ENCODE data around the gene CPLX3.
A peak's percentile ranks its signal among the peaks of the same experiment; 100 is the strongest.
"Not testable (repeated sequence)": the region's sequence is repeated elsewhere in the genome, so short reads cannot be mapped to it uniquely, and the experiment has no call there.

The CPLX3 gene

GRCh38 chr15:74826364-74826819 lies at the start of gene CPLX3:
TSS of gene CPLX3 (plus strand) at chr15:74826627. CDS start at chr15:74826704, 77 bp downstream.
- no peak for DNase-seq

- no peak for DNase-seq
Measured at GRCh38 chr15:74776821-74777768, 49.3 kb upstream of the CPLX3 start.

- no peak for DNase-seq
Measured at GRCh38 chr15:74777769-74778598, 48.4 kb upstream of the CPLX3 start.

GRCh38 chr15:74778599-74778970 lies 47.8 kb upstream of the CPLX3 start:
- no peak for DNase-seq

GRCh38 chr15:74779162-74779648 lies 47.2 kb upstream of the CPLX3 start:
- DNase-seq, result no peak

GRCh38 chr15:74780523-74781430 lies 45.6 kb upstream of the CPLX3 start:
- DNase-seq, result no peak

GRCh38 chr15:74781431-74782258 lies 44.8 kb upstream of the CPLX3 start, which contains the start of gene CSK:
TSS of gene CSK (plus strand) at chr15:74782080. CDS start at chr15:74798298, 16,218 bp downstream.
- DNase-seq, result peak; percentile 46

- no peak for DNase-seq
Measured at GRCh38 chr15:74782259-74783071, 44.0 kb upstream of the CPLX3 start.

- DNase-seq, result no peak
Measured at GRCh38 chr15:74783072-74783807, 43.2 kb upstream of the CPLX3 start.

- no peak for DNase-seq
Measured at GRCh38 chr15:74783808-74784175, 42.6 kb upstream of the CPLX3 start.

- DNase-seq, result no peak
Measured at GRCh38 chr15:74784426-74785193, 41.8 kb upstream of the CPLX3 start.

GRCh38 chr15:74785194-74786032 lies 41.0 kb upstream of the CPLX3 start:
- no peak for DNase-seq

- DNase-seq, result not testable (repeated sequence)
Measured at GRCh38 chr15:74786081-74786480, 40.3 kb upstream of the CPLX3 start.

- DNase-seq, result no peak
Measured at GRCh38 chr15:74786551-74787165, 39.8 kb upstream of the CPLX3 start.

GRCh38 chr15:74787251-74788041 lies 39.0 kb upstream of the CPLX3 start:
- DNase-seq, result no peak

GRCh38 chr15:74788042-74788682 lies 38.3 kb upstream of the CPLX3 start:
- no peak for DNase-seq
